NT2/D1 (cell line): Measurements from ENCODE around the gene ZC3H7B.

Experiments used
- SUZ12 ChIP-seq: IDR thresholded peaks from 2 replicates; pipeline ENCODE4 v1.6.1; 2011; ENCODE audit not compliant: insufficient read length, insufficient read depth; ENCODE audit errors: extremely low read depth
- YY1 ChIP-seq: IDR thresholded peaks from 2 replicates; pipeline ENCODE4 v1.6.1; 2011; ENCODE audit not compliant: insufficient read length, insufficient read depth
- ZNF274 ChIP-seq: IDR thresholded peaks from 2 replicates; pipeline ENCODE4 v1.6.1; 2011; ENCODE audit warnings: mild to moderate bottlenecking, low read depth, low read length

- TF ChIP-seq ZNF274 (no peak), SUZ12 (no peak), YY1 (peak; percentile 32)
Observed at GRCh38 chr22:41285820-41286638, 15.3 kb upstream of the ZC3H7B start, which contains the start of gene RANGAP1.
